CD4-positive, alpha-beta T cell (primary cell): Measurements from ENCODE around the gene NOS1AP. TPM values are rescaled to one million over a fixed set of nuclear protein-coding genes. Genes with fewer than 3 reads are reported as not detected.

Experiments used
- ATAC-seq: fragments of 200-7000 bp; cut with Tn5 transposase; one replicate; pipeline ENCODE4 v1.10.0; 2022; ENCODE audit warnings: mild to moderate bottlenecking; ENCODE audit not compliant: poor library complexity
- CTCF ChIA-PET: fragments of 350-600 bp; sonication (Branson Sonifier 250); formaldehyde crosslinking; loops from one replicate; lab custom pipeline; 2021; ENCODE audit warnings: antibody characterized with exemption, inconsistent platforms; lab: Charles Lee
- POLR2A ChIA-PET: fragments of 350-600 bp; sonication (Branson Sonifier 250); formaldehyde crosslinking; loops from one replicate; lab custom pipeline; 2021; ENCODE audit warnings: antibody characterized with exemption, inconsistent platforms; lab: Charles Lee
- DNase-seq, 14 experiments: peaks; one replicate each; pipeline ENCODE4 v3.0.0-alpha.2; 2013 to 2020; ENCODE audit warnings: mixed read lengths in 2 of 14
- H3K27ac ChIP-seq, 2 donors: one replicate each; pipeline versions ENCODE4 v1.5.1 to v1.7.0; 2013; ENCODE audit warnings: low read length in 2 of 2, low read depth in 1 of 2, mild to moderate bottlenecking in 1 of 2
- H3K27me3 ChIP-seq, 2 experiments: 1 replicate in 1 of 2; 2 replicates in 1 of 2; pipeline versions ENCODE4 v1.6.1 to v1.7.0; 2013; ENCODE audit warnings: low read length in 2 of 2, control low read depth in 1 of 2, mild to moderate bottlenecking in 1 of 2, moderate library complexity in 1 of 2; ENCODE audit not compliant: insufficient read depth in 2 of 2, control insufficient read depth in 1 of 2
- H3K36me3 ChIP-seq: one replicate; pipeline ENCODE4 v1.6.1; 2013; ENCODE audit warnings: low read length, control low read depth; ENCODE audit not compliant: insufficient read depth
- H3K4me1 ChIP-seq: one replicate; pipeline ENCODE4 v1.6.1; 2013; ENCODE audit warnings: low read length, control low read depth; ENCODE audit not compliant: insufficient read depth
- H3K4me3 ChIP-seq: one replicate; pipeline ENCODE4 v1.5.1; 2013; ENCODE audit warnings: mild to moderate bottlenecking, low read length, moderate library complexity
- H3K9me3 ChIP-seq, 2 experiments: 1 replicate in 1 of 2; 2 replicates in 1 of 2; pipeline versions ENCODE4 v1.6.1 to v1.7.0; 2013; ENCODE audit warnings: low read length in 2 of 2, mild to moderate bottlenecking in 2 of 2, control low read depth in 1 of 2, moderate library complexity in 1 of 2; ENCODE audit not compliant: control insufficient read depth in 1 of 2, insufficient read depth in 1 of 2
- H3K27ac Mint-ChIP-seq: one replicate; pipeline ENCODE4 v1.8.0; 2020; ENCODE audit warnings: mixed read lengths
- H3K27me3 Mint-ChIP-seq: one replicate; pipeline ENCODE4 v1.8.0; 2021; ENCODE audit warnings: mixed read lengths
- H3K36me3 Mint-ChIP-seq: one replicate; pipeline ENCODE4 v1.8.0; 2021; ENCODE audit warnings: low read depth, mixed read lengths
- H3K4me1 Mint-ChIP-seq: one replicate; pipeline ENCODE4 v1.8.0; 2021; ENCODE audit warnings: low read depth, mixed read lengths
- H3K4me3 Mint-ChIP-seq: one replicate; pipeline ENCODE4 v1.8.0; 2020; ENCODE audit warnings: mild to moderate bottlenecking, mixed read lengths
- H3K9me3 Mint-ChIP-seq: one replicate; pipeline ENCODE4 v1.8.0; 2020; ENCODE audit warnings: mixed read lengths
- intact Hi-C, 2 experiments: fragments of 100-400 bp; cut with DNase I in 1 of 2; cut with micrococcal nuclease in 1 of 2; formaldehyde crosslinking; loops; one replicate each; pipeline versions ENCODE4 v1.15.1 to v1.9.0; 2023 to 2025; cut with DNase I, micrococcal nuclease
- total RNA-seq, 174 experiments: library from RNA in 2 of 174; stranded (reverse) in 2 of 174; gene quantifications; one replicate each; pipeline ENCODE4 v1.2.3 and lab custom pipeline; 2021 to 2026
- TF ChIP-seq, protein P1 (sequence below): fragments of 200-600 bp; IDR thresholded peaks from one replicate; pipeline ENCODE4 v1.8.0; 2022; ENCODE audit warnings: antibody characterized with exemption, mild to moderate bottlenecking

NOS1AP gene
- total RNA-seq, 2 experiments from 2014 or later = not detected

DNA sequence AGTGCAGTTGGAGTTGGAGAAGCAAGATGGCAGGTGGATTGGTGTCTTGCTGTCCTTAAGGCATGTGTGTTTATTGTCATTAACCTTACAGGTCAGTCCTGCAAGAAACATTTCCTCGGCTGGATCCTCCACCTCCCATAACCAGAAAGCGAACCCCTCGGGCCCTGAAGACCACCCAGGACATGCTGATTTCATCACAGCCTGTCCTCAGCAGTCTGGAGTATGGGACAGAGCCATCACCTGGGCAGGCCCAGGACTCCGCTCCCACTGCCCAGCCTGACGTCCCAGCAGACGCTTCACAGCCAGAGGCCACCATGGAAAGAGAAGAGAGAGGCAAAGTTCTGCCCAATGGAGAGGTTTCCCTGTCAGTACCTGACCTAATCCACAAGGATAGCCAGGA, 313.6 kb downstream of the NOS1AP start:
- ATAC-seq (no peak), DNase-seq (no peak)
- Histone ChIP-seq H3K9me3 (no peaks in the 10 kb centered on the region), H3K36me3 (no peaks in the 10 kb centered on the region), H3K4me1 (no peaks in the 10 kb centered on the region), H3K27me3 (peaks cover under 1 to 2% of the 10 kb centered on the region in 2 experiments), H3K4me3 (no peak overlapping the region), H3K27ac (no peak overlapping the region)
- intact Hi-C loops = no loop called here
- no peak overlapping the region for H3K4me3 Mint-ChIP-seq
- no peaks in the 10 kb centered on the region for H3K4me1 Mint-ChIP-seq
- H3K36me3 Mint-ChIP-seq = no peaks in the 10 kb centered on the region
- H3K27me3 Mint-ChIP-seq = peaks cover 5% of the 10 kb centered on the region
- POLR2A ChIA-PET = no interaction called here
- TF ChIP-seq, protein P1, sequence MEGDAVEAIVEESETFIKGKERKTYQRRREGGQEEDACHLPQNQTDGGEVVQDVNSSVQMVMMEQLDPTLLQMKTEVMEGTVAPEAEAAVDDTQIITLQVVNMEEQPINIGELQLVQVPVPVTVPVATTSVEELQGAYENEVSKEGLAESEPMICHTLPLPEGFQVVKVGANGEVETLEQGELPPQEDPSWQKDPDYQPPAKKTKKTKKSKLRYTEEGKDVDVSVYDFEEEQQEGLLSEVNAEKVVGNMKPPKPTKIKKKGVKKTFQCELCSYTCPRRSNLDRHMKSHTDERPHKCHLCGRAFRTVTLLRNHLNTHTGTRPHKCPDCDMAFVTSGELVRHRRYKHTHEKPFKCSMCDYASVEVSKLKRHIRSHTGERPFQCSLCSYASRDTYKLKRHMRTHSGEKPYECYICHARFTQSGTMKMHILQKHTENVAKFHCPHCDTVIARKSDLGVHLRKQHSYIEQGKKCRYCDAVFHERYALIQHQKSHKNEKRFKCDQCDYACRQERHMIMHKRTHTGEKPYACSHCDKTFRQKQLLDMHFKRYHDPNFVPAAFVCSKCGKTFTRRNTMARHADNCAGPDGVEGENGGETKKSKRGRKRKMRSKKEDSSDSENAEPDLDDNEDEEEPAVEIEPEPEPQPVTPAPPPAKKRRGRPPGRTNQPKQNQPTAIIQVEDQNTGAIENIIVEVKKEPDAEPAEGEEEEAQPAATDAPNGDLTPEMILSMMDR = no peak
- no peaks in the 10 kb centered on the region for H3K9me3 Mint-ChIP-seq
- CTCF ChIA-PET = no interaction called here
- H3K27ac Mint-ChIP-seq = no peak overlapping the region

DNA sequence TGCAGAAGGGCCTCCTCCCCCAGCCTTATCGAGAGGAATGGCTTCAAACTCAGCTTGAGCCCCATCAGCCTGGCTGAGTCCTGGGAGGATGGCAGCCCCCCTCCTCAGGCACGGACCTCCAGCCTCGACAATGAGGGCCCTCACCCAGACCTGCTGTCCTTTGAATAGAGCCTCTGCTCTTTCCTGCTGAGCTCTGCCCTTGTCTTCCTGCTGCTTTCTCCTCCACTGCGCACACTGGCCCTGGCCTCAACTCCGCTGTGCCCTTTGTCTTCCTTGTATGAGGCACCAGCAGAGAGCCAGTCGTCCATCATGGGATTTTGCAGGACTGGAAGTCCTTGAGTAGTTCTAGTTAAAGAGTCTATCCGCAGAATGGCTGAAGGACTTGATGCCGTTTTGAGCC, 314.0 kb downstream of the NOS1AP start:
- ATAC-seq (no peak), DNase-seq (no peak)
- no peak overlapping the region for H3K4me3 Mint-ChIP-seq
- no peaks in the 10 kb centered on the region for H3K36me3 Mint-ChIP-seq
- no peak overlapping the region for H3K4me3 ChIP-seq
- H3K4me1 ChIP-seq = no peaks in the 10 kb centered on the region
- H3K4me1 Mint-ChIP-seq = no peaks in the 10 kb centered on the region
- H3K9me3 Mint-ChIP-seq = no peaks in the 10 kb centered on the region
- TF ChIP-seq, protein P1 = no peak
- H3K36me3 ChIP-seq = no peaks in the 10 kb centered on the region
- H3K27me3 ChIP-seq = peaks cover 2 to 5% of the 10 kb centered on the region in 2 experiments
- peaks cover 7% of the 10 kb centered on the region for H3K27me3 Mint-ChIP-seq
- POLR2A ChIA-PET = no interaction called here
- no peaks in the 10 kb centered on the region for H3K9me3 ChIP-seq
- H3K27ac ChIP-seq = no peak overlapping the region
- intact Hi-C loops = no loop called here
- no peak overlapping the region for H3K27ac Mint-ChIP-seq
- CTCF ChIA-PET = no interaction called here

DNA sequence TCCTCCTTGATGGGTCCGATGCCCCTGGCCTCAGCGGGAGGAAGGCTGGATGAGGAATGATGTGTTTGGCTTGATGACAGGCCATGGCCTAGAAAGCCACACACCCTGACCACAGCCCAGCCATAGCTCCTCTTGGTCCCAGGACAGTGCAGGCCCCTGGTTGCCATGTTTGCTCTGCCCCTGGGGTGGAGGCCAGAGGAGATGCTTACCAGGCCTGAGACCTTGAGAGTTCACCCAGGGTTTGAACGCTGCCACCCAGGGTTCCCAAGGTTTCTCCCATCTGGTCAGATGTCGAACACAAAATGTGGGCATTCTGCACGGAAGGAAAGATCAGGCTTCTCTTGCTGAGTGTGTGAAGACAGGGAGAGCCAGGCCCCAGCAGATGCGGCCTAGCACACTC, 314.6 kb downstream of the NOS1AP start:
- ChIA-PET POLR2A (no interaction called here), CTCF (no interaction called here)
- Mint-ChIP-seq H3K4me1 (no peaks in the 10 kb centered on the region), H3K27ac (no peak overlapping the region), H3K9me3 (no peaks in the 10 kb centered on the region), H3K27me3 (peaks cover 13% of the 10 kb centered on the region), H3K4me3 (no peak overlapping the region), H3K36me3 (no peaks in the 10 kb centered on the region)
- Histone ChIP-seq H3K27me3 (peaks cover 2 to 6% of the 10 kb centered on the region in 2 experiments), H3K27ac (no peak overlapping the region), H3K9me3 (no peaks in the 10 kb centered on the region), H3K4me1 (no peaks in the 10 kb centered on the region), H3K36me3 (no peaks in the 10 kb centered on the region), H3K4me3 (no peak overlapping the region)
- TF ChIP-seq, protein P1 = no peak
- ATAC-seq (no peak), DNase-seq (no peak)
- intact Hi-C loops = no loop called here
